Activated T-cell treated with anti-CD3 and anti-CD28 coated beads, Interleukin-2, amount 50 U/mL, for 72 hours (primary cell): Measurements from ENCODE around the gene SMARCD3. TPM values are rescaled to one million over a fixed set of nuclear protein-coding genes. Genes with fewer than 3 reads are reported as not detected.

Experiments
- ATAC-seq, 2 donors: fragments of 150-1000 bp; cut with Tn5 transposase; replicated peaks in 1 of 2; 2 replicates each; pipeline ENCODE4 v1.10.0; 2021; ENCODE audit warnings: moderate library complexity in 2 of 2, mild to moderate bottlenecking in 1 of 2
- DNase-seq, 2 donors: peaks; one replicate each; pipeline ENCODE4 v3.0.0; 2021 to 2022; ENCODE audit warnings: mixed read lengths in 1 of 2
- H3K27ac Mint-ChIP-seq: one replicate; pipeline ENCODE4 v1.8.0; 2022; ENCODE audit warnings: mild to moderate bottlenecking, moderate library complexity, mixed read lengths
- H3K27me3 Mint-ChIP-seq: one replicate; pipeline ENCODE4 v1.8.0; 2022; ENCODE audit warnings: low read depth, mixed read lengths
- H3K36me3 Mint-ChIP-seq, 2 donors: one replicate each; pipeline ENCODE4 v1.8.0; 2022; ENCODE audit warnings: mixed read lengths in 2 of 2, mild to moderate bottlenecking in 1 of 2; ENCODE audit not compliant: insufficient read depth in 2 of 2
- H3K4me1 Mint-ChIP-seq: one replicate; pipeline ENCODE4 v1.8.0; 2022; ENCODE audit warnings: low read depth, mixed read lengths
- H3K4me3 Mint-ChIP-seq, 2 donors: one replicate each; pipeline ENCODE4 v1.8.0; 2022; ENCODE audit warnings: mild to moderate bottlenecking in 2 of 2, mixed read lengths in 2 of 2, moderate library complexity in 2 of 2
- H3K9me3 Mint-ChIP-seq, 2 donors: one replicate each; pipeline ENCODE4 v1.8.0; 2022; ENCODE audit warnings: mixed read lengths in 2 of 2
- total RNA-seq, 2 donors: library from RNA; stranded (reverse); gene quantifications; one replicate each; pipeline ENCODE4 v1.2.3, GENCODE V29; 2022

The SMARCD3 gene
- 1 to 10 TPM; 6.5 to 8.2 TPM for total RNA-seq

- peaks cover 66% of the 10 kb centered on the region for H3K27me3 Mint-ChIP-seq
- H3K36me3 Mint-ChIP-seq = no peaks in the 10 kb centered on the region
- no peak within 1 kb of the TSS for H3K27ac Mint-ChIP-seq
- H3K4me3 Mint-ChIP-seq = peak within 1 kb of the TSS; percentile 79 to 81
- H3K4me1 Mint-ChIP-seq = peaks cover 33% of the 10 kb centered on the region
- ATAC-seq (peak; percentile 26 to 27), DNase-seq (peak; percentile 32 to 35)
- no peaks in the 10 kb centered on the region for H3K9me3 Mint-ChIP-seq
These were observed at the start of gene SMARCD3 for GRCh38 chr7:151248346-151249033. Gene SMARCD3 (minus strand): TSS chr7:151248694. CDS start chr7:151248562, 132 bp downstream.

- Mint-ChIP-seq H3K27ac (no peak overlapping the region), H3K36me3 (no peaks in the 10 kb centered on the region), H3K4me3 (no peak overlapping the region), H3K27me3 (peaks cover 25% of the 10 kb centered on the region), H3K9me3 (peaks cover 2 to 3% of the 10 kb centered on the region in 2 donors), H3K4me1 (no peaks in the 10 kb centered on the region)
- no peak for ATAC-seq
- no peak for DNase-seq
These were observed 47.9 kb upstream of the SMARCD3 start for GRCh38 chr7:151296202-151296992.

- Mint-ChIP-seq H3K4me3 (no peak overlapping the region), H3K36me3 (no peaks in the 10 kb centered on the region), H3K27ac (no peak overlapping the region), H3K9me3 (peaks cover 0 to 3% of the 10 kb centered on the region in 2 donors), H3K27me3 (peaks cover 13% of the 10 kb centered on the region), H3K4me1 (no peaks in the 10 kb centered on the region)
- ATAC-seq = no peak
- no peak for DNase-seq
These were observed 44.4 kb upstream of the SMARCD3 start for GRCh38 chr7:151292850-151293249.

GRCh38 chr7:151291206-151291605, 42.7 kb upstream of the SMARCD3 start:
- no peak overlapping the region for H3K27ac Mint-ChIP-seq
- peaks cover 2% of the 10 kb centered on the region for H3K4me1 Mint-ChIP-seq
- H3K4me3 Mint-ChIP-seq = no peak overlapping the region
- DNase-seq (no peak), ATAC-seq (no peak)
- peaks cover 0 to under 1% of the 10 kb centered on the region in 2 donors for H3K9me3 Mint-ChIP-seq
- H3K36me3 Mint-ChIP-seq = no peaks in the 10 kb centered on the region
- peaks cover 13% of the 10 kb centered on the region for H3K27me3 Mint-ChIP-seq

- ATAC-seq (no peak), DNase-seq (no peak)
- Mint-ChIP-seq H3K9me3 (no peaks in the 10 kb centered on the region), H3K4me3 (no peak overlapping the region), H3K36me3 (no peaks in the 10 kb centered on the region), H3K4me1 (peaks cover 5% of the 10 kb centered on the region), H3K27me3 (peaks cover 13% of the 10 kb centered on the region), H3K27ac (no peak overlapping the region)
These were observed 41.9 kb upstream of the SMARCD3 start for GRCh38 chr7:151290355-151290760.

GRCh38 chr7:151289891-151290290, 41.4 kb upstream of the SMARCD3 start:
- Mint-ChIP-seq H3K4me1 (peaks cover 5% of the 10 kb centered on the region), H3K9me3 (no peaks in the 10 kb centered on the region), H3K4me3 (no peak overlapping the region), H3K27me3 (peaks cover 8% of the 10 kb centered on the region), H3K27ac (no peak overlapping the region), H3K36me3 (no peaks in the 10 kb centered on the region)
- ATAC-seq (no peak), DNase-seq (no peak)

GRCh38 chr7:151286148-151286547, 37.7 kb upstream of the SMARCD3 start:
- no peaks in the 10 kb centered on the region for H3K9me3 Mint-ChIP-seq
- no peak overlapping the region for H3K27ac Mint-ChIP-seq
- H3K36me3 Mint-ChIP-seq = no peaks in the 10 kb centered on the region
- ATAC-seq (peak; percentile 43 to 73), DNase-seq (no peak)
- no peak overlapping the region for H3K4me3 Mint-ChIP-seq
- peaks cover 5% of the 10 kb centered on the region for H3K4me1 Mint-ChIP-seq
- H3K27me3 Mint-ChIP-seq = peaks cover 12% of the 10 kb centered on the region

GRCh38 chr7:151283302-151283701, 34.8 kb upstream of the SMARCD3 start:
- no peaks in the 10 kb centered on the region for H3K9me3 Mint-ChIP-seq
- H3K4me3 Mint-ChIP-seq = no peak overlapping the region
- DNase-seq = no peak
- no peaks in the 10 kb centered on the region for H3K36me3 Mint-ChIP-seq
- peaks cover 29% of the 10 kb centered on the region for H3K27me3 Mint-ChIP-seq
- ATAC-seq = no peak
- H3K27ac Mint-ChIP-seq = no peak overlapping the region
- peaks cover 5% of the 10 kb centered on the region for H3K4me1 Mint-ChIP-seq

GRCh38 chr7:151282111-151282510, 33.6 kb upstream of the SMARCD3 start:
- H3K4me1 Mint-ChIP-seq = peaks cover 11% of the 10 kb centered on the region
- H3K4me3 Mint-ChIP-seq = no peak overlapping the region
- DNase-seq (no peak), ATAC-seq (no peak)
- H3K9me3 Mint-ChIP-seq = no peaks in the 10 kb centered on the region
- no peaks in the 10 kb centered on the region for H3K36me3 Mint-ChIP-seq
- no peak overlapping the region for H3K27ac Mint-ChIP-seq
- peaks cover 30% of the 10 kb centered on the region for H3K27me3 Mint-ChIP-seq

GRCh38 chr7:151281686-151282085, 33.2 kb upstream of the SMARCD3 start:
- H3K4me1 Mint-ChIP-seq = peaks cover 12% of the 10 kb centered on the region
- DNase-seq = no peak
- H3K27ac Mint-ChIP-seq = no peak overlapping the region
- H3K36me3 Mint-ChIP-seq = no peaks in the 10 kb centered on the region
- no peak overlapping the region for H3K4me3 Mint-ChIP-seq
- no peaks in the 10 kb centered on the region for H3K9me3 Mint-ChIP-seq
- peaks cover 30% of the 10 kb centered on the region for H3K27me3 Mint-ChIP-seq
- no peak for ATAC-seq

- no peak for DNase-seq
- no peaks in the 10 kb centered on the region for H3K36me3 Mint-ChIP-seq
- H3K4me1 Mint-ChIP-seq = peaks cover 18% of the 10 kb centered on the region
- peaks cover 30% of the 10 kb centered on the region for H3K27me3 Mint-ChIP-seq
- no peaks in the 10 kb centered on the region for H3K9me3 Mint-ChIP-seq
- H3K4me3 Mint-ChIP-seq = no peak overlapping the region
- no peak for ATAC-seq
- H3K27ac Mint-ChIP-seq = no peak overlapping the region
These were observed 32.0 kb upstream of the SMARCD3 start for GRCh38 chr7:151280388-151281019.

GRCh38 chr7:151279868-151280267, 31.4 kb upstream of the SMARCD3 start:
- H3K27ac Mint-ChIP-seq = no peak overlapping the region
- H3K36me3 Mint-ChIP-seq = no peaks in the 10 kb centered on the region
- peaks cover 19% of the 10 kb centered on the region for H3K4me1 Mint-ChIP-seq
- ATAC-seq = no peak
- DNase-seq = no peak
- H3K27me3 Mint-ChIP-seq = peaks cover 30% of the 10 kb centered on the region
- H3K9me3 Mint-ChIP-seq = no peaks in the 10 kb centered on the region
- H3K4me3 Mint-ChIP-seq = no peak overlapping the region

GRCh38 chr7:151278949-151279348, 30.5 kb upstream of the SMARCD3 start:
- DNase-seq (no peak), ATAC-seq (no peak)
- Mint-ChIP-seq H3K9me3 (no peaks in the 10 kb centered on the region), H3K36me3 (no peaks in the 10 kb centered on the region), H3K4me1 (peaks cover 23% of the 10 kb centered on the region), H3K27ac (no peak overlapping the region), H3K4me3 (no peak overlapping the region), H3K27me3 (peaks cover 30% of the 10 kb centered on the region)
